Effector memory CD4-positive, alpha-beta T cell (primary cell): ENCODE measurements around the gene GAS6.

Experiments used
- DNase-seq, 3 donors: peaks; one replicate each; pipeline ENCODE4 v3.0.0-alpha.2; 2020
- H3K27ac ChIP-seq: 2 replicates; pipeline ENCODE4 v1.7.0; 2013; ENCODE audit warnings: mild to moderate bottlenecking, low read length, moderate library complexity; ENCODE audit not compliant: insufficient read depth, poor library complexity, severe bottlenecking
- H3K27me3 ChIP-seq: replicated peaks from 2 replicates; pipeline ENCODE4 v1.7.0; 2013; ENCODE audit warnings: mild to moderate bottlenecking, low read length; ENCODE audit not compliant: insufficient read depth, control insufficient read depth, poor library complexity, severe bottlenecking
- H3K36me3 ChIP-seq: 2 replicates; pipeline ENCODE4 v1.7.0; 2013; ENCODE audit warnings: mild to moderate bottlenecking, low read length, moderate library complexity; ENCODE audit not compliant: control insufficient read depth, insufficient read depth
- H3K4me1 ChIP-seq: 2 replicates; pipeline ENCODE4 v1.7.0; 2013; ENCODE audit warnings: low read length, mild to moderate bottlenecking; ENCODE audit not compliant: control insufficient read depth, insufficient read depth, poor library complexity, severe bottlenecking
- H3K4me3 ChIP-seq: 2 replicates; pipeline ENCODE4 v1.7.0; 2013; ENCODE audit warnings: low read length, low read depth, mild to moderate bottlenecking; ENCODE audit not compliant: insufficient read depth, poor library complexity, severe bottlenecking
- H3K9me3 ChIP-seq: 2 replicates; pipeline ENCODE4 v1.7.0; 2013; ENCODE audit warnings: mild to moderate bottlenecking, low read length, moderate library complexity; ENCODE audit not compliant: control insufficient read depth

GAS6 gene

DNA sequence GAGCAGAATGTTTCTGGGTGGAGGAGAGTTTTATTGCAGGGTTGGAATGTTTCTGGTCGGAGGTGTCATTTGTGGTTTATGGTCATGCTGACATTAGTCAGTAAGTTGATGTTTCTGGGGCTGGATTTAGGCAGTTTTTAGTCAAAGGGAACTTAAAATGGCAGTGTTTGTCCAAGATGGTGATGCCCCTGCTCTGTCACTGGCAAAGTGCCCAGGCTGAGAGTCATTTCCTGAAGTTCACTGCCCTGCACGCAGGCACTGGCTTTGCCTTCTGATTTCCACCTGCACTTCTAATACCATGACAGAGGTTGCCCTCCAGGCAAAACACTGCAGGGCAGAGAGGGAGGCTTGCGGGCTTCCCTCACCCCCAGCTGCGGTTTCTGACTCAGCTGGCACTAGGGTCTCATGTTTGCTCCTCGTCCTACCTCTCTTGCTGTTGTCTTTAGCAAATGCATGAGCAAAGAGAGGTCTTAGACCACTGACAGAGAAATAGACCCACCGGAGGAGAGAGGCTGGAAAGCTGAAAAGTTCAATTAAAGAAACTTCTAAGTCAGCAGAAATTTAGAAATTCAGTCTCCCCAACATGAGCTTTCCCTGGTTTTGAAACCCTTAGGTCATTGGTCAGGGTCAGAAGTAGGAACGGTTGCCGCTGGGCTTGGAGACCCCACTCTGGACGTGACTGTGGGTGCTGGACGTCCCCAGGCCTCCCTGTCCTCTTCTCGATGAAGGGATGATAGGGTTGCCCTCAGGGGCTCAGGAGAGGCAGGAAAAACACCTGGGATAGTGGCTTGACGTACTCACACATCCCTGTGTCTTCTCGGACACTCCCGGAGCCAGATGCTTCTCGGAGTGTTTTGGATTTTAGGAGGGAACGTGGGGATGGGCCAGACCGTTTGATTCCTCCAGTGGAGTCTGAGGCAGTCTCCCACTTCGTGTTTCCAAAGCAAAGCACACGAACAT, 78.5 kb downstream of the GAS6 start:
- H3K9me3 ChIP-seq, result no peaks in the 10 kb centered on the region
- H3K27ac ChIP-seq, result no peak overlapping the region
- no peaks in the 10 kb centered on the region for H3K4me1 ChIP-seq
- H3K4me3 ChIP-seq, result no peak overlapping the region
- no peaks in the 10 kb centered on the region for H3K36me3 ChIP-seq
- H3K27me3 ChIP-seq, result no peaks in the 10 kb centered on the region
- no peak for DNase-seq

DNA sequence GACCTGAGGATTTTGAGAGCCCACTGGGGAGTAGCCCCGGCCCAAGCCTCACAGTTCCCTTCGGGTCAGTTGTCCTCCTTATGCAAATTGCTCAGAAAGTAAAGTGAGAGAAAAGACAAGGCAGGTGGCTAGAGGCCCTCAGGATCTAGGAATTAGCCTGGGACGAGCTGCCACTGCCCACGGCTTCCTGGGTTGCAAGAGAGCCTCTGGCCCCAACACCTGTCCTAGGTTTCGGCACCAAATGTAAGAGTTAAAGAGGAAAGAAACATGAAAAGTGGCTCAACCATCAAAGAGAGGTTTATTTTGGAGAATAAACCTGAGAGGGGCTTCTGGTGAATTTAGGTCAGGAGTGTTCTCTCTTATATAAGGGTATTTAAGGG, 79.2 kb downstream of the GAS6 start:
- no peak overlapping the region for H3K27ac ChIP-seq
- DNase-seq, result no peak

DNA sequence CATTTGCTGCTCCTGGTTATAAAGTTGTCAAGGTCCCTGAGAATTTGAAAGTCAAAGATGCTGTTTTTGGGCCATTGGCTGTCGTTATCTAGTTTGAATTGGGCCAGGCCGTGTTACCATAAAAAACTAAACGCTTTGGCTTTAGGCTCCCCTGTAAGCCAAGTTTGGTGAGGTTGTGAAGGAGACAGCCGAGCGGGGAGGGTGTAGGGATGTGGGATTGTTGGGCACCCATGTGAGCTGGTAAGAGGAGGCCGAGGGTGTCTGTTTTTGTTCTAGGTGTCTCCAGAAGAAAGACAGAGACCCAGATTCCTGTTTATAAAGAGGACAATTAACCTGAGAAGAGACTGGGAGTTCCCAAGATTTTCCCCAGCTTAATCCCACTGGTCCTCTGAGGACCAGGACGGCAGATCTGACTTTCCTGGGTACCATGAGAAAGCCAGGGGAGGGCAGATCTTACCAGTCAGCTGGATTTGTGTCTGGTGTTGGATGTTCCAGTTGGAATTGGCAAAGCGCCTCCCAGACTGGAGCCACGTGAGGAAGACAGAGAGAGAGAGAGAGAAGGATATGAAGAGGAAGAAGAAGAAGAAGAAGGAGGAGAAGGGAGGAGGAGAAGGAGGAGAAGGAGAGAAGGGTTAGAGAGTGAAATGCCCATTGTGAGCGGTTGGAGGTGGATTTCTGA, 79.8 kb downstream of the GAS6 start:
- Histone ChIP-seq H3K36me3 (no peaks in the 10 kb centered on the region), H3K4me1 (no peaks in the 10 kb centered on the region), H3K9me3 (no peaks in the 10 kb centered on the region), H3K27me3 (no peaks in the 10 kb centered on the region), H3K27ac (no peak overlapping the region), H3K4me3 (no peak overlapping the region)
- DNase-seq, result no peak

More for the DNA sequence above, 79.2 kb downstream of the GAS6 start:
- no peaks in the 10 kb centered on the region for H3K4me1 ChIP-seq
- H3K9me3 ChIP-seq, result no peaks in the 10 kb centered on the region
- H3K36me3 ChIP-seq, result no peaks in the 10 kb centered on the region
- H3K4me3 ChIP-seq, result no peak overlapping the region
- H3K27me3 ChIP-seq, result no peaks in the 10 kb centered on the region

DNA sequence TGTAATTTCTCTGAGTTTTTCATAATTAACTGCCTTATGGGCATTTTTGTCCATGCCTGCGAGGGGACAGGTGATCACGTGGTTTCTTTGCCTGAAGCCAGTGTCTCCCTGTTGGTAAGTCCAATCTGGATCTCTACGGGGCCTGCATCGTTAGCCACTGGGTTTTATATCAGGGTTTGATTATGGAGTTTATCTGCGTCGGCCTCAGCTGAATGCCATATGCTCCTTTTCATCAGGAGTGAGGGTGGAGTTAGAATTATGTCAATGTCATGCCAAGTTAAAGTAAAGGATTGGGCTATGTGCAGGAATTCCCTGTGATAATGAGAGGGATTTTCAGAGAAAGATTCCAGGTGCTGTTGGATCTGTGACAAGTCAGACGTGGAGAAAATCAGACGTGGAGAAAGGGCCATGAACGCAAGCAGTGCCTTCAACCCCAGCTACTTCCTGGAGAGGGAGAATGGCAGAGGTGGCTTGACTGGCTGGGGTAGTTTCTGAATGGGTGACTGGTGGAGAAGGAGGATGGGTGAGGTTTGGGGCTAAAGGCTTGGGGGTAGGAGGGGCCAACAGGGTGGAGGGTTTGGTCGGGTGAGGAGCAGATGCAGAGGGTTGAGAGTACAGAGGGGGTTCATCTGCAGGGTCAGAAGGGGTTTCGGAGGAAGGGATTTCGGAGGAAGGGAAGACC, 80.5 kb downstream of the GAS6 start:
- H3K36me3 ChIP-seq, result no peaks in the 10 kb centered on the region
- no peak overlapping the region for H3K27ac ChIP-seq
- H3K4me1 ChIP-seq, result no peaks in the 10 kb centered on the region
- no peak for DNase-seq
- no peaks in the 10 kb centered on the region for H3K27me3 ChIP-seq
- no peak overlapping the region for H3K4me3 ChIP-seq
- H3K9me3 ChIP-seq, result no peaks in the 10 kb centered on the region

DNA sequence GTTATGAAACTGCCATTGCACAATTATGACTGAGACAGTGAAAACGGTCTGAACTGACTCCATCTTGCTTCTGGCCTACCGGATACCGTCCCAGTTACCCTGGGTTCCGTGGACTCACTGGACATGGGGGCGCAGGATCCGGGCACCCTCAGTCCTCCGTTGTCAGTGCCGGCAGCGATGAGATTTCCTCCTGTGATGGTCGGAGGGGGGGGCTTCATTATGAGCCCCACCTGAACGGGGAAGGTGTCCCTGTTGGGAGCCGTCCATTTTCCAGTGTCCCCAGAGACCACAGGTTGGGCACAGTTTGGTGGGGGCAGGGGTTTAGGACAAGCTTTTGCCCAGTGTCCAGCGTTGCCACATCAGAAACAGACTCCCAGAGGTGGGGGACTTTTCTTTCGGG, 81.4 kb downstream of the GAS6 start:
- Histone ChIP-seq H3K4me1 (no peaks in the 10 kb centered on the region), H3K9me3 (no peaks in the 10 kb centered on the region), H3K27me3 (no peaks in the 10 kb centered on the region), H3K36me3 (no peaks in the 10 kb centered on the region), H3K4me3 (no peak overlapping the region), H3K27ac (no peak overlapping the region)
- DNase-seq, result no peak

DNA sequence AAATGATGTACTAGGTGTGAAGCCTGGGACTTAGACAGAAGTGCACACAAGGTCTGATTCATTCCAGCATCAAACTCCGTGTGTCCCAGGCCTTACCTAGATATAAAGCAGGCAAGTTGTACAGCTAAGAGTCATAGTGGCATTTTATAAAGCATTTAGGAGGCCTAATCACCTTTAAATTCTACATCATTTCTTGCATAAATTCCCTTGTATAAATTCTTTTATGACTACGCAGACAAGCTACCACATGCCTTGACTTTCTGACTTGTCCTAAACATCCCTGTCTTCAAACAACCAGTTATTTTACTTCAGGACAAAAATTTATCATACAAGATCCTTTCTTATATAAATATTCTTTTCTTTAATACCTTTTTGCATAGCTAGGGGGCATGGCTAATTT, 82.3 kb downstream of the GAS6 start:
- Histone ChIP-seq H3K9me3 (no peaks in the 10 kb centered on the region), H3K4me1 (no peaks in the 10 kb centered on the region), H3K27ac (no peak overlapping the region), H3K36me3 (no peaks in the 10 kb centered on the region), H3K27me3 (no peaks in the 10 kb centered on the region), H3K4me3 (no peak overlapping the region)
- no peak for DNase-seq

DNA sequence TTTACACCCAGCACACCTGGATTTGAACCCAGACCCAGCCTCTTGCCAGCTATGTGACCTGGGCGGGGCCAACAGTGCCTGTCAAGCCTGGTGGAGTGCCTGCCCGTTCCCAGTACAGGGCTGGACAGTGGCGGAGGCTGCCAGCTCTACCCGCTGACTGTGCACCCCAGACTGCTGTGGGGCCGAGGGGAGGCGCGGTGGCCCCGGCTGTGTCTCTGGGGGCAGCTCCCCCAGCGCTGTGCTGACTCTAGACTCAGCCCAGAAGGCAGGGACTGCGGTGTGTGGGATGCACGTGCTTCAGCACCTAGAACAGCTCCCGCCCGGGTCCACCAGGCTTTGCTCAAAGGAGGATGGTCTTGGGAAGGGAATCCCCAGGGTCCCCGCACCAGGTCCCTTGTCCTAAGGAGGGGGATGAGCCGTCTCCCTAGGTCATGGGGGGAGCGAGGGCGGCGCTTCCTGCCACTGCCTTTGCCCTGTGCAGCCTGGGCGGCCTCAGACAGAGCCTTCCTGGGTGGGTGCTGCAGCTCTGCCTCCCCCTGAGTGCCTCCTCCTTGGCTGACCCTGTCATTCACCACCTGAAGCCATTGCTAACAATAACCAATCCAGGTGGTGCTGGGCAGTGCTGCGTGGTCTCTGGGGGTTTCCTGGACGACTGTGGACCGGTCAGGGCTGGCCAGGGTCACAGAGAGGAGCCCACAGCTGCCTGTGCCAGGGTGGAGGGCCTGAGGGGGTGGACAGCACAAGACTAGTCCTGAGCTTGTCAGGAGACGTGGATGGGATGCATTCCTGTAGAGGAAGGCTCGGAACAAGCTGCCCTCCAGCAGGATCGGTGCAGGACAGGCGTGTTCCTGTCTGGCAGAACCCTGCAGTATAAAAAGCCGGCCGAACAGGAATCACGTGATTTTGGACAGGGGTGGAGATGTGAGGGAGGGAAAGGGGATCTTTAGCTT, 86.3 kb downstream of the GAS6 start:
- no peak for DNase-seq
- H3K9me3 ChIP-seq, result no peaks in the 10 kb centered on the region
- H3K4me3 ChIP-seq, result no peak overlapping the region
- H3K36me3 ChIP-seq, result no peaks in the 10 kb centered on the region
- H3K4me1 ChIP-seq, result no peaks in the 10 kb centered on the region
- no peak overlapping the region for H3K27ac ChIP-seq
- H3K27me3 ChIP-seq, result no peaks in the 10 kb centered on the region

DNA sequence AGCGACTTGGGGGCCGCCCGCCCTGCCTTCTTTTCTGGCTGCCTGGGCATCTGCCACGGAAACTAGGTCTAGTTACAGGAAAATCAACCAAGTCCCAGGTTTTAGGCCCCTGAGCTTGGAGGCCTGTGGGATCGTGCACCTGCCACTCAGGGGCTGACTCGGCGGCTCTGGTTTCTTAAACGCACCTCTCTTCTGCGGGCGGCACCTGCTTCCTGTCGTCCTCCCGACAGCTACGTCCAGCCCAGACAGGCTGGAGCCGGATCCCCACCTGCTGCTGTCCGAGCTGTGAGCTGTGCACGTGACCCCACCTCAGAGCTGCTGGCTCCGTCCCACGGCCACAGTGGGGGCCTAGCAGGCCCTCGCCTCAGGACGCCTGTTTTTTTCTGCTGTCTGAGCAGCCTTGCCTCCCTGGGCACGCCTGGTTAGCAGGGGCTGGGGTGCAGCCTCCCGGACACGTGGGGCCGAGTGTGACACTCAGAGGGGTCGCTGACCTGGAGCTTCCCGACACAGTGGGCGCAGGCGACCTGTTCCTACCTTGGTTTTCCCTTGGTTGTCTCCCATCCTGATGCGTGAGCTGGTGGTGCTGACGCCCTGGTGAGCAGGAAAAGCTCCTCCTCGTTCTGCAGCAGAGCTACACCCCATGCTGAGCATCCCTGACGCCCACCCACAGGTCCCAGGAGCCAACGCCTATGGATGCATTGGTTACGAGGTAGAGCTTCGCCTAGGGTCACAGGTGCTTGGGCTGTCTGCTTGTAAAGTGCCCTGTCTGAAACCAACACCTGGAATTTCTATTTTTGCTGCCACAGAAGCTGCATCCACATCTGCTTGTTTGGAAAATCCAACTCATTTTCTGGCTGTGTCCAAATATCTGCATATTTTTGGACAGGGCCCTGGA, 87.4 kb downstream of the GAS6 start:
- Histone ChIP-seq H3K4me3 (no peak overlapping the region), H3K36me3 (no peaks in the 10 kb centered on the region), H3K27me3 (no peaks in the 10 kb centered on the region), H3K27ac (no peak overlapping the region), H3K9me3 (no peaks in the 10 kb centered on the region), H3K4me1 (no peaks in the 10 kb centered on the region)
- DNase-seq, result no peak
